NCI-H1417 treated with DMSO at 0.1 percent for 48 hours (cell line): Measurements from ENCODE around the gene ALKBH6.
"Not testable (repeated sequence)": the region's sequence is repeated elsewhere in the genome, so short reads cannot be mapped to it uniquely, and the experiment has no call there.

Experiments used
- DNase-seq: peaks from one replicate; lab custom pipeline; 2025; lab: John Stamatoyannopoulos, UW

Gene ALKBH6

DNA sequence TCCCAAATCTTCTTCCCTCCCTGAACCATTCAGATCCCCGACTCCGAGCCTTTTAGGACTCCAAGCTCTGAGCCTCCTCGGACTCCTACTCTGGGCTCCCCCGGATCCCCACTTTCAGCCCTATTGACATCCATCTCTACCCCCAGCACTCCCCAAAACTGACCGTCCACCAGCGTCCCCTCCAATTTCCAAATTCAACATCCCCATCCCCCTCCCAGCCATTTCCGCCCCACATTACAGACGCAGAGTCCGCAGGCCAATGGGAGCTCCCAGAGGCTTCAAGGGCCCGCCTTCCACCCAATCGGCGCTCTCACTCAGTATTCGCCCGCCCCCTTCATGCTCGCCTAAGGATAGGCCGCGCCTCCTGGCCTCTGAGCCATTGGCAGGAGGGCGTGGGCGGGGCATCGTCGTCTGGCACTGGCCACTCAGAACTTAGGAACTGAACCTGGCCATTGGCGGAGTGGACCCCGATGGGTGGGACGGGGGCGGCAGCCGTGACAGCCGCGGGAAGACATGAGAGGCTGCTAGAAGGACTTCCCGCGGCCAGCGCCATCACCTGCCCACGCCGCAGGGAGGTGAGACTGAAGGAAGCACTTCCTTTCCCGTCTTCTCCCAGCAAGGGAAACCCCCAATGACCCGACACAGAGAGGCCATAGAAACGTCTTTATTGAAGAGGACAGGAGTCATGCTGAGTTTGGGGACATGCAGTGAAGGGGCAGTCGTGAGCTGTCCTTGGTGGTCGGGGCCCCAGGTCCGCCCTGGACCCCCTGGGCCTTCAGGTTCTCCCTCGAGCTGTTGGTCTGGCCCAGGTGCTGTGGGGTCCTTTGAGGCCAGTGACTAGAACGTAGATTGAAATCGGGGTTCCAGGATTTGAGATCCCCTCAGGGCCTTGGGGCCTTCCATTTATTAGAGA, at the start of gene ALKBH6:
ALKBH6 (minus strand) TSS at position 202 of the 913 bp plus-strand sequence. CDS start 816 bp downstream, outside the sequence.
- peak; percentile 93 for DNase-seq

DNA sequence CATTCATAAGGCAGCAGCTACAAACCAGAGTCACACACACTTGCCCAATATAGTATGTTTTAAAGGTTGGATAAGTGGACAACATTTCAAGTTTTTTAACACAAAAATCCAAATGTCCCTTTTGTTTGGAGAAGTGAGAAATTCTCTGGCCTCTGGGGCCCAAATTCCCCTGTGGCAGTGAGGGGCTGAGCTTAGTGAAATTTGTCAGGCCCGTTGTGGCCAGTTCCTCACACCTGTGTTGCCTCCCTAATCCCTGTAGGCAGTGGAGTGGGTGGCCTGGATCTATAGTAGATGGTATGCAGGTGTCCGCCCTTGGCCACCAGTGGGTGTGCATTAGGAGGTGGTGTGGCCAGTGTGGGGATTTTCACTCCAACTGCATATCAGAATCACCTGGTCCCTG, 47.4 kb upstream of the ALKBH6 start:
- no peak for DNase-seq

DNA sequence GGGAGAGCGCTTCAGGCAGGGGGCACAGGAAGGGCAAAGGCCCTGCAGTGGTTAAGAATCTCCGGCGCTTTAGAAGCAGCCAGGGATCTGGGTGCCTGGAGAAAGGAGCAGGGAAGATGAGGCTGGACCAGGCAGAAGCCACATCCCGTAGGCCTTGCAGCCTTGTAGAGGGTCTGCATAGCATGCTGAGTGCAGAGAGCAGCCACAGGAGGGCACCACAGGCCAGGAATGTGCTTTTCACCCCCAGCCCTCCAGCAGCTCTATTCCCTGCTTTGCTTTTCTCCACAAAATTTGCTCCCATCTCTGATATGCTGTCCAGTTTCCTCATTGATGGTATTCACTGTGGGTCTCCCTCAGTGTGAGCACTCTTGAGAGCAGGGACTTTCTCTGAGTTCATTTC, 46.4 kb upstream of the ALKBH6 start:
- DNase-seq: no peak

DNA sequence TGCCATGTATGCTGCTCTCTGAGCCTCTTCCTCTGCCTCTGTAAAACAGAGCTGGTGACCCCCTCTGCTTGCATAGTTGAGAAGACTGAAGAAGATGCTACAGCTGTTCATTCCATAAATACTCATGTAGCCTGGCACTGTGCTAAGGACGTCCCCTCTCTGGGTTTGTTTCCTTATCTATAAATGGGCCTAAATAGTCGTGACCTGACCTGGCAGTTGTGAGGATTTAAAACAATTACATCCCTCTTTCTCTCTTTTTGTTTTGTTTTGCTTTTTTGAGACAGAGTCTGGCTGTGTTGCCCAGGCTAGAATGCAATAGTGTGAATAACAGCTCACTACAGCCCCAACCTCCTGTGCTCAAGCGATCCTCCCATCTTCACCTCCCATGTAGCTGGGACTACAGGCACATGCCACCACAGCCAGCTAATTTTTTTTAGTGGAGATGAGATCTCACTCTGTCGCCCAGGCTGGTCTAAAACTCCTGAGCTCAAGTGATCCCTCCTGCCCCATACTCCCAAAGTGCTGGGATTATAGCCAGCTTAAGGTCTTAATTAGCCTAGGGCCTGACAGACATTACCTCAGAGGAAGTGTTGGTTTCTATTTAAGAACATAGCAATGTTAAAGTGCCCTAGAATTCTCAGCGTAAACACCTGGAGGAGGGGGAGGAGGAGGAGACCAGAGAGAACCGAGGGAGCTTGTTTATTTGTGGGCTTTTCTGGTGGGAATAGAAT, 45.3 kb upstream of the ALKBH6 start:
- no peak for DNase-seq

DNA sequence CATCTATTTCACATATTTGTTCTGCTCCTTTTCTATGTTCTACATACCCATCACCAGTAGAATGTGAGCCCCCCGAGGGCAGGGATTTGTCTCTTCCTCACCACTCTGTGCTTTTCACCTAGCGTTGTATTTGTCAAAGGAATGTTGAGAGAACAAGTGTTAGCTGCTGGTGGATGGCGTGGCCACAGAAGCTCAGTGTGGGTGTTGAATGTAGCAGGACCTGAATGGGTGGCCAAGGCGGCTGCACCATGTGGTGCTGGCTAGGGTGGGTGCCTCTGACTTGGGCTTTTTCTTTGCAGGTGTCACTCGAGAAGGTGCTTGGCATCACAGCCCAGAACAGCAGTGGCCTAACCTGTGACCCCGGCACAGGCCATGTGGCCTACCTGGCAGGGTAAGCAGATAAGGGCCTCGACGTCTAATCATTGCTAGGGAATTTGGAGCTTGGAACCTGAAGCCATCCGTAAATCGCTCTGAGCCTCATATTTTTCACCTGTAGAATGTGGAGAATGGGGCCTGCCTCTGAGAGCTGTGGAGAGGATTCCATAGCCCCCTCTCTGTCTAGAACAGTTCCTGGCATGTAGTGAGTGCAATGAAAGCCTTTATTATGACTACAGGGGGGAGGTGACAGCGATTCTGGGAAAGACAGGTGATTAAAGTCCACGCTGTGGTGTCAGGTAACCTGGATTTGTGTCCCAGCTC, 44.6 kb upstream of the ALKBH6 start:
- DNase-seq: no peak

DNA sequence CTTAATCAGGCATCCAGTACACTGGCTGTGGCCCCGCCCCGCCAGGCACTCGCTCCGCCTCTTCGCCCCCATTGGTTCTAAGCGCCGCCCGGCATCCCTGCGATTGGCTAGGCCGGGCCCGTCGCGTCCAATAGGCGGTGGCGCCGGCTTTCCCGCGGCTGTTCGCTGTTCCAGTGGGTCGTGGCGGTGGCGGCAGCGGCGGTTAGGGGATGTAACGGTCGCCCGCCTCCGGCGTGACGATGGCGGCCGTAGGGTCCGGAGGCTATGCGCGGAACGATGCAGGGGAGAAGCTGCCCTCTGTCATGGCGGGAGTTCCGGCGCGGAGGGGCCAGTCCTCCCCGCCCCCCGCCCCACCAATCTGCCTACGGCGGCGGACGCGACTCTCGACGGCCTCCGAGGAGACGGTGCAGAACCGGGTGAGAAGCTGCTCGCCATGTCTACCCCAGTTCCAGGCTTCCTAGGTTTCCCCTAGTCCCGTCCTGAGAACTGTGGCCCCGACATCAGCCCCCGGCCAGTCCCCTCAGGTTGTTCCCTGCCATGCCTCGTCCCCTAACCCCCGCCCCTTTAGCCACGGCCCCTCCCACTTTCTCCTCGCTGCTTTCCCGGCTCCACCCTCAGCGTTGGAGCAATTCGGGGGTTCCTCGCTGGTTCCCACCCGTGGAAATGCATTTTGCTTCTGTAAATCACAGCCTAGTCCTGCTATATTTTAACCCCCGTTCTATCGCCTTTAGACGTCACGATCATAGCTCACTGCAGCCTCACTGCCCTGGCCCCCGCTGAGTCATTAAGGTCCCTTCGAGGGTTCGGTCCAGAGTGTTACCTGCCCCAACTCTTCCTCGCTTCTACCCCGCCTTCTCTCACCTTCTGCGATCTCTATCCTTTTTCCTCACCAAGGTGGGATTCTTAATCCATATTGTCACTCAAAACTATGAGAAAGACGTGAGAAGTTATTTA, 41.0 kb upstream of the ALKBH6 start, which contains the start of gene WDR62:
WDR62 (plus strand) TSS at position 165 of the 954 bp plus-strand sequence; CDS start at position 240, 75 bp downstream.
- DNase-seq: peak; percentile 95

DNA sequence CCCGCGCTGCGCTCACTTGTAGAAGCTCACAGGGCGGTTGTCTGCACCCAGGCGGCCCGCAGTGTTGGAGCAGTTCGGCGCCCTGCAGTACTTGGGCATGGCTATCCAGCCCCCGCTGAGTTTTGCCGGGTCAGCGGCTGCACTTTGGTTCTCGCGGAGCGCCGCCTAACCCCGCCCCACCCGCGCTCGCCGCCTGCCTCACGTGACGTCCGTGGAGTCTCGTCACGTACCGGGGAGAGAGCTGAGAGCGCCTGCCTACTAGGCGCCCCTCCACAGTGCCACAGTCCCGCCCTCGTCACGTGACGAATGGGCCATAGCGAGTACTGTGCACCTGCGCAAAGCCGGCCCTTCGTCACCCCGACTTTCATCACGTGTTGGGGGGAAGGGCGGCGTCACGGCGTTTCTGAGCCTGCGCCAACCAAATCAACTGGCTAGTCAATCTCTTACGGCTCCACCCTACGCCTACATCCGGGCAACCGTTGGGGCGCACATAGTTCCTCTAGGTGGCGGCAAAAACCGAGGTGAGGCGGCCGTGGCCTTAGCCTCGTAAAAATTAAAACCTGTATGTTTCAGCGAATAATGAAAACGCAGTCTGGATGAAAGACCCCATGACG, 40.2 kb upstream of the ALKBH6 start, which contains the start of gene THAP8:
THAP8 (minus strand) TSS at position 167 of the 614 bp plus-strand sequence; CDS start at position 99, 68 bp downstream.
- DNase-seq: peak; percentile 95

DNA sequence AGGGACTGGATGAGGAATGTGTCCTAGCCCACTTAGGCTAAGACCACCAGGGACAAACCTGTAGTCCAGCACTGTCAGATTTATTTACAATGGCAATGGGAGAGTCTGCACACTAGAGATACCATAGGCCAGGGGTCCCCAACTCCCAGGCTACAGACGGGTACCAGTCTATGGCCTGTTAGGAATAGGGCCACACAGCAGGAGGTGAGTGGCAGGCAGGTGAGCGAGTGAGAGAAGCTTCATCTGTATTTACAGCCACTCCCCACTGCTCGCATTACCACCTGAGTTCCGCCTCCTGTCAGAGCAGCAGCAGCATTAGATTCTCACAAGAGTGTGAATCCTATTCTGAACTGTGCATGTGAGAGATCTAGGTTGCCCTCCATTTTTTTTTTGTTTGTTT, 37.6 kb upstream of the ALKBH6 start:
- no peak for DNase-seq

DNA sequence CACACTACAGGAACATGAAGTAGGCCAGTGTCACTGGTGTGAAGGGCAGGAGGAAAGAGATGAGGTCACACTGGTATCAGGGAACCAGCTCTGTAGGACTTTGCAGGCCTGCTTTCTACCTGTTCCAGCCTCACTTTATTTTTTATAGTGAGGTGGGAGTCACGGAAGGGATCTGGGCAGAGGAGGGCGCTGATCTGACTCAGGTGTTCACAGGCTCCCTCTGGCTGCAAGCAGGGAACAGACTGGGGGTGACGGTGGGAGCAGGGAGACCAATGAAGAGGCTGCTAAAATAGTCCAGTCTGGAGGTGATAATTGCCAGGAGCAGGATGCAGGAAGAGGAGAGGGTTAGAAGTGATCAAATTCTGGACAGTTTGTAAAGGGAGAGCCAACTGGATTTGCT, 37.2 kb upstream of the ALKBH6 start:
- DNase-seq: no peak

DNA sequence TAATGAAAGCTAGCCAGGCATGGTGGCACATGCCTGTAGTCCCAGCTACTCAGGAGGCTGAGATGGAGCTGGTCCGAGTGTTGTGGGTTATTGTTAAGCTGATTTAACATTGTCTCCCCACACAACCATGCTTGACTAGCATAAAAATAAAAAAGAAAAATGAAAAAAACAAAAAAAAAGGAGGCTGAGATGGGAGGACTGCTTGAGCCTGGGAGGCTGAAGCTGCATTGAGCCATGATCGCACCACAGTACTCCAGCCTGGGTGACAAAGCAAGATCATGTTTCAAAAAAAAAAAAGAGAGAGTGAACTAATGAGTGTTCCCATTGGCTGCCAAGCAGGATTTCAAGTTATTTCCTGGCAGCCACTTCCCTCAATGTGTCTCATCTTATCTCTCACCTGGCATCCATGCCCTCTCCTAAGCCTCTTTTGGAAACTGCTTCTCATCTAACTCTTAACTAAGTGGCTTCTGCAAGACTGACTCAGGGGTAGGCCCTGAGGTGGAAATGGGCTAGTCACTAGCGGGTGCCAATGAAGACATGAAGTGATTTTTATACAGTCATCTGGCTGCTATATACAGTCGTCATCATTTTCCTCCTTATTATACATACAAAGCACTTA, 35.2 kb upstream of the ALKBH6 start:
- DNase-seq: no peak

DNA sequence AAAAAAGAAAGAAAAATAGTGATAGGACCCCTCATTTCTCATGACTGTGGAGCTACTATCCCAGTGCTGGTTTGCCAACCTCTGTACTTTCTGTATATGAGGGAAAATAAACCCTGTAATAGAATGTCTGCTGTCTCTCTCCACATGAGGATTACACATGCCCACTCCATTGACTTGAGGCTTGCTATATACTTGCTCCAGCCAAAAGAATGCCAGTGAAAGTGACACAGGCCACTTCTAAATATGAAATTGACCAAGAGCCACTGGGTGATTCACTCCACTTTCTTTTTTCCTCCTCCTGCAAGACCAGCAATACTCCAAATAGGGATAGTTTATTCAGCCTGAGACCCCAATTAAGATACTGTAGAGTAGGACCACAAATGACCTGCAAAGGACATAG, 33.8 kb upstream of the ALKBH6 start:
- no peak for DNase-seq

DNA sequence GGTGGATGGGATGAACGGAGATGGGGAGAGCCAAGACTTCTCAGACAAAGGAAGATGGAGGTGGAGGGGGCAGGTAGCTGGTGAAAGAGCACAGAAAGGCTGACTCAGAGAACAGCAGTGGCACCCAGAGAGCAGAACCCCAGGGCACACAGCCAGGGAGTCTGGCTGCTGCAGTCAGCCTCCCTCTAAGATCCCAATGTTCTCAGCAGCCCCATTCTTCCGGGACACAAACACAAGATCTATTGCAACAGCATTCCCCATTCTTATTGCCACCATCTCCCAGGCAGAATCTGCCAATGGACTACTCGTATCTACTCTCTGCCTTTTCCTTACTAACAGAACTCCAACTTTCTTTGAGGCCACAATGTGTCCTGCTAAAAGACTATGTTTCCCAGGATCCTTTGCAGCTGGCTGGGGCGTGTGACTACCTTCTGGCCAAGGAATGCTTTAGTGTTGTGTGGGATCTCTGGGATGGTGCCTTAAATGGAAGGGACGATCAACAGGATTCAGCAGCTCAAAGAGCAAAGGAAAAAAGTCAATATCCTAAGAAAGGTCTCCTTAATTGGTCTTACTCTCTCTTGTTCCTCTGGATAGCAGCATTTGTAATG, 32.5 kb upstream of the ALKBH6 start:
- no peak for DNase-seq

DNA sequence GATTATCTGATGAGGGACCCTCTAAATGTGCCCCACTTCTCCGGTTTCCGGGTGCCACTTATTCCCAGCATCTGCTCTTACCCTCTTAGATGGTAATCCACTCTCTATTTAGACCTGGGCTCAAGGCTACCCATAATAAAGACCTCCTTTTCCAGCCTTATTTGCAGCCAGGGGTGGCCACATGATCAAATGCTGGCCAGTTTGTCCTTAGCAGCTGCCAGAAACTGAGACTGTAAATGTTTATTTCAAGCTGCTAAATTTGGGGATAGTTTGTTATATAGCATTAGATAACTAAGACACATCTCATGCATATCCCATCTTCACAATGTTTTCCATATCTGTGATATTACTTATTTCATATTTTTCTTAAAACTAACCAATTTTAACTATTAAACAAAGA, 29.9 kb upstream of the ALKBH6 start:
- DNase-seq: no peak

DNA sequence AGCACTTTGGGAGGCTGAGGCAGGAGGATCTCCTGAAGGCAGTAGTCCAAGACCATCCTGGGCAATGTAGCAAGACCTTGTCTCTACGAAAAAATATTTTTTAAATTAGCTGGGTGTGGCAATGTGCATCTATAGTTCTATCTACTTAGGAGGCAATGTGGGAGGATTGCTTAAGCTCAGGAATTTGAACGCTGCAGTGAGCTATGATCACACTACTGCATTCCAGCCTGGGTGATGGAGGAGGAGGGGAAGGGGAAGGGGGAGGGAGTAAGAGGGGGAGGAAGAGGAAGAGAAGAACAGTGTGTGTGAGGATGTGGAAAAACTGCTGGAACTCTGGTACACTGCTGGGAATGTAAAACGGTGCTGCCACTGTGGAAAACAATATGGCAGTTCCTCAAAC, 27.8 kb upstream of the ALKBH6 start:
- no peak for DNase-seq

DNA sequence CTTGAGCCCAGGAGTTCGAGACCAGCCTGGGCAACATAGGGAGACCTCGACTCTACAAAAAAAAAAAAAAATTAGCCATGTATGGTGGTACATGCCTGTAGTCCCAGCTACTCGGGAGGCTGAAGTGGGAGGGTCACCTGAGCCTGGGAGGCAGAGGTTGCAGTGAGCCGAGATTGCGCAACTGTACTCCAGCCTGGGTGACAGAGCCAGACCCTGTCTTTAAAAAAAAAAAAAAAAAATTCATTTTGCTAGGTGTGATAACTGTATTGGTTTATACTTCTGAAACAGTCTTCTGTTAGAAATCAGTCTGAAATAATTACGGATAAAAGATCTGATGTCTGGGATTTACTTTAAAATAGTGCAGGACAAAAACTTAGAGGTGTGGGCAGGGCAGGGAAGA, 27.1 kb upstream of the ALKBH6 start:
- DNase-seq: not testable (repeated sequence)

DNA sequence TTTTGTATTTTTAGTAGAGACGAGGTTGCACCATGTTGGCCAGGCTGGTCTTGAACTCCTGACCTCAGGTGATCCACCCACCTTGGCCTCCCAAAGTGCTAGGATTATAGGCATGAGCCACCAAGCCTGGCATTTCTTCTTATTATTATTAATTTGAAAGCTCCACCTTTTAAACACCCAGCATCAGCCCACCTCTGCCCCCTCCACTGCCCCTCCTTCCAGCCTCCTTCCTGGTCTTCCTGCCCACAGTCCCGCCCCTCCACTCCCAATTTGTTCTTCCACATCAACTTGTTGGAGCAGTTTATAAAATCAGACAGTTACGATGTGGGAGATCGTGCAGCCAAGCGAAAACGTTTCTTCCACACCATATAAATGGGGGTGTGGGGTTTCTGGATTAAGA, 26.5 kb upstream of the ALKBH6 start:
- no peak for DNase-seq

DNA sequence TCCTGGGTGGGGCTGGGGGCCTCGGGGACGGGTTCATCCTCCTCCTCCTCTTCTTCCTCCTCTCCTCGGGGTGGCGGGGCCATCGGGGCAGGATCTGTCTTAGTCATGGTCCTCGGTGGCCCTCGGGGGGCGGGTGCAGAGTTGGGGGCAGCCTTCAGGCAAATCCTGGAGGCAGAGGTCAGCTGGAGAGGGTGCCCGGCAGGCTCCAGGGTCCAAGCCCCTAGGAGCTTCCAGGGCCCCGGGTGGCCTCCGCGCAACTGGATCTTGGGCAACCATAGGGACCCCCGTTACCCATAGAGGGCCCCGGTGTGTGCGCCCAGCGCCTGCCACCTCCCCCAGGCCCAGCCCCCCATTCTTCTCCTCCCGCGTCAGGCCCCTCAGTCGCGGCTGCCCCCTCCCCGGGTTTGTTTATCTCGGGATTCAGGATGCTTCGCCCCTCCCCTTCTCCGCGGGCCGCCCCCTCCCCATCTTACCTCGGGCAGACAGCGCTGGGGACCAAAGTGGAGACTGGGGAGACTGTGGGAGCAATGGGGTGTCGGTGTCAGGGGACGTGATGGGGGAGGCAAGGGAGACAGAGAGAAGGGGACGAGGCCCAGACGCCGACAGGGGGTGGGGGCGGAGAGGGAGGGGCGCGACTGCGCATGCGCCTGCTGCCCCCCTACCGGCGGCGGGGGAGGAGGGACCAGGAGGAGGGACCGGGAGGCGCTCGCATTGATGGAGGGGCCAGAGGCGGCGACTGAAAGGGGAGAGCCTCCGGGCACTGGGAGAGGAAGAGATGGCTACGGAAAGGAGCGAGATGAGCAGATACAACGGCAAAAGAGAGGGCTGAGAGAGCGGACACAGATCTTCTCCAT, 18.5 kb upstream of the ALKBH6 start, which contains the start of gene CLIP3:
CLIP3 (minus strand) TSS at position 623 of the 854 bp plus-strand sequence; CDS start at position 107, 516 bp downstream.
- DNase-seq: peak; percentile 10

DNA sequence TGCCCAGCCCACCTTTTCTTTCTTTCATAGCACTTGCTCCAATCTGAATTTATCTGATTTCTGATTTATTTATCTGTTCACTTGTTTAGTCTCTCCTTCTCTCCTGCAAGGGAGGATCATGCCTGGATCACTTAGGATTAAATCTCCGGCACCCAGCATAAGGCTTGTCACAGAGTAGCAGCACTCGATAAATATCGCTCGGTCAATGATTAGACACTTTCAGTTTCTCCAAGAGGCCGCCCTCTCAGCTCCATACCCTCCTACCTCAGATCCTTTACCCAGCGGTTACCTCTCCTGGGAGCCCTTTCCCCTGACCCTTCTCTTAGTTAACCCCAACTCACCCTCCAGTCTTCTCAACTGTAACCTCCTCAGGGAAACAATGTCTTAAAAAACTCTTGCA, 17.3 kb upstream of the ALKBH6 start:
- no peak for DNase-seq
